GM18520 (cell line): ENCODE measurements around the gene ZNF90.
"Not testable (repeated sequence)": the region's sequence is repeated elsewhere in the genome, so short reads cannot be mapped to it uniquely, and the experiment has no call there.

Source experiments
- ATAC-seq: cut with Tn5 transposase; IDR thresholded peaks from one replicate; pipeline ENCODE4 v1.9.1; 2021; ENCODE audit not compliant: unreplicated experiment

Gene ZNF90

DNA sequence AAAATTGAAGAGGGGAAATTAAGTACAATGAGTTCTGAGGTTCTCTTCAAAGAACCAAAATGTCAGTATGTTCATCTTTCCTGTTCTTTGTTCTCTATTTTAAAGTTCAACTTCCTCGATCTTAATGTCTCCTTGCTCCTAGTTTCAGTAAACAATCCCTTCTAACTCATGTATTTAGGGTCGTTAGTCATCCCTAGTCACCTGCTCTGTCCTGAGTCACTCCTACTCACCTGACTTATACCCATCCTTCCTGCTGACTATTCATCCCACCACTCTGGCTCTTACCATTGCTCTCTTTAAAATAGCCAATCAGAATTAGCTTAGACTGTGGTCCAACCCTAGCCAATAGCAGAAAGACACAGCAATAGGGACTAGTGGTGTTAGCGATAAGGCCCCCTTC is 24.3 kb downstream of the ZNF90 start:
- ATAC-seq = no peak

DNA sequence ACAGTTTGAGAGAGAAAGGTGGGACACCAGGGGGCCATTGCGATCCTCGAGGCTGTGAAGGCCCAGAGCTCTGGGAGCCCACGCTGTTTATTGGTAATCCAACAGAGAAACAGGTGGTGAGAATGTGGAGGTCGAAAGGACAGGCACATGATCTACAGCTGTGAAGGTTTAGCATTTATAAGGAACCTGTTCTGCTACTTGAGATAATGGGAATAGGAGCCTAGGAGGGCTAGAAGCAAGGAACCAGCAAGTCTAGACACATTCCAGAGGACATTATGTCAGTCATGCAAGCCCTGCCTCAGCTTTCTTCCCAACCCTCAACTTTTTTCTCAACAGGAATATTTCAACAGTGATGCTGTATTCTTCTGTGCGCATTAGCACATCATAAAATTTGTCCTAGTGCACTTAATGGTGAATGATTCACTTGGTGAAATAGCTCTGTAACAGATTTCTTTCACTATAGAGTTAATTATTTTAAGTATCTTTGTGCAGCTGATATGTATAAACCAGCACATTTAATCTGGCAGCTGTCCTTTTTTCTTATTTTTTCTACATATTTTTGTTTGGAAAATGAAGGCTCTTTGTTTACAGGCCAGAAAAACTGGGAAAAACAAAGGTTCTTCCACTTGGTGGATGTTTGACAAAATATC is 25.4 kb downstream of the ZNF90 start:
- ATAC-seq = no peak

DNA sequence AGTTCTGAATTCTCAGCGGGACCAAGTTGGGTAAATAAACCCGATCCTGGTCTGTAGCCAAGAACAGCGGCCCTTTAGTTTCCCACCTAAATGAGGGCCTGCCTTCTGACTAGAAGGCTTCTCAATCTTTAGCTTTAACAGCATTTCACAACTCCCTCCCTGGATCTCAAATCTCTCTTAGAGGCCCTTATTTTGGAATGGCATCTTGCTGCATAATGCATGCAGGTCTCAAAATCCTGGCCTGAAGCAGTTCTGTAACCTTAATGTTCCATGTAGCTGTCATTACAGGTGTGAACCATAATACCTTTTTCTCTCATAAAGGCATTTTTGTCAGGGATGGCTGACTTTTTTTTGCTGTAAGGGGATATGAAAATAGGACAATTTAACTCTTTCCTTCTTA is 29.5 kb downstream of the ZNF90 start:
- no peak for ATAC-seq

DNA sequence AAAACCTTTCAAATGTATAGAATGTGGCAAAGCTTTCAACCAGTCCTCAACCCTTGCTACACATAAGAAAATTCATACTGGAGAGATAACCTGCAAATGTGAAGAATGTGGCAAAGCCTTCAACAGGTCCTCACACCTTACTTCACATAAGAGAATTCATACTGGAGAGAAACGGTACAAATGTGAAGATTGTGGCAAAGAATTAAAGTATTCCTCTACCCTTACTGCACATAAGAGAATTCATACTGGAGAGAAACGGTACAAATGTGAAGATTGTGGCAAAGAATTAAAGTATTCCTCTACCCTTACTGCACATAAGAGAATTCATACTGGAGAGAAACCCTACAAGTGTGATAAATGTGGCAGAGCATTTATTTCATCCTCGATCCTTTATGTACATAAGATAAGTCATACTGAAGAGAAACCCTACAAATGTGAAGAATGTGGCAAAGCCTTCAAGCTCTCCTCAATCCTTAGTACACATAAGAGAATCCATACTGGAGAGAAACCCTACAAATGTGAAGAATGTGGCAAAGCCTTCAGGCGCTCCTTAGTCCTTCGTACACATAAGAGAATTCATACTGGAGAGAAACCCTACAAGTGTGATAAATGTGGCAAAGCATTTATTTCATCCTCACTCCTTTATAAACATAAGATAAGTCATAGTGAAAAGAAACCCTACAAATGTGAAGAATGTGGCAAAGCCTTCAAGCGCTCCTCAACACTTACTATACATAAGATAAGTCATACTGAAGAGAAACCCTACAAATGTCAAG is 40.5 kb downstream of the ZNF90 start:
- not testable (repeated sequence) for ATAC-seq

DNA sequence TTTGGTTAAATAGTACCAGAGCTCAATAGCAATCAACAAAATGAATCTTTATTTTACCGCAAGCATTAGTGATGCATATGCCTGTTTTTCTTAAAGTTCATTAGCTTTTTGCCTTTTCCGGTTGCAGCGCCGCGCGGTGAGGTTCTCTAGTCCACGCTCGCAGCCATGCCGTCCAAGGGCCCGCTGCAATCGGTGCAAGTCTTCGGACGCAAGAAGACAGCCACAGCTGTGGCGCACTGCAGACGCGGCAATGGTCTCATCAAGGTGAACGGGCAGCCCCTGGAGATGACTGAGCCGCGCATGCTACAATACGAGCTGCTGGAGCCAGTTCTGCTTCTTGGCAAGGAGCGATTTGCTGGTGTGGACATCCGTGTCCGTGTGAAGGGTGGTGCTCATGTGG is 47.1 kb downstream of the ZNF90 start:
- ATAC-seq = no peak

DNA sequence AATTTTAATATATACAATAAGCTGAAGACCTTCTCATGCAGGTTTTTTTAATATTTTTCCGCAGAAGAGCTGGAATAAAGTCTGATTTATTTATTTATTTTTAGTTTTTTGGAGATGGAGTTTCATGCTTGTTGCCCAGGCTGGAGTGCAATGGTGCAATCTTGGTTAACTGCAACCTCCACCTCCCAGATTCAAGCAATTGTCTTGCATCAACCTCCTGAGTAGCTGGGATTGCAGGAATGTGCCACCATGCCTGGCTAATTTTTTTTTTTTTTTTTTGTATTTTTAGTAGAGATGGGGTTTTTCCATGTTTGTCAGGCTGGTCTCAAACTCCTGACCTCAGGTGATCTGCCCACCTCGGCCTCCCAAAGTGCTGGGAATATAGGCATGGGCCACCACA is 55.1 kb downstream of the ZNF90 start:
- ATAC-seq = not testable (repeated sequence)

DNA sequence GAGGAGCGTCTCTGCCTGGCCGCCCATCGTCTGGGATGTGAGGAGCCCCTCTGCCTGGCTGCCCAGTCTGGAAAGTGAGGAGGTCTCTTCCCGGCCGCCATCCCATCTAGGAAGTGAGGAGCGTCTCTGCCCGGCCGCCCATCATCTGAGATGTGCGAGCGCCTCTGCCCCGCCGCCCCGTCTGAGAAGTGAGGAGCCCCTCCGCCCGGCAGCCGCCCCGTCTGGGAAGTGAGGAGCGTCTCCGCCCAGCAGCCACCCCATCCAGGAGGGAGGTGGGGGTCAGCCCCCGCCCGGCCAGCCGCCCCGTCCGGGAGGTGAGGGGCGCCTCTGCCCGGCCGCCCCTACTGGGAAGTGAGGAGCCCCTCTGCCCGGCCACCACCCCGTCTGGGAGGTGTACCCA is 59.9 kb downstream of the ZNF90 start:
- not testable (repeated sequence) for ATAC-seq

DNA sequence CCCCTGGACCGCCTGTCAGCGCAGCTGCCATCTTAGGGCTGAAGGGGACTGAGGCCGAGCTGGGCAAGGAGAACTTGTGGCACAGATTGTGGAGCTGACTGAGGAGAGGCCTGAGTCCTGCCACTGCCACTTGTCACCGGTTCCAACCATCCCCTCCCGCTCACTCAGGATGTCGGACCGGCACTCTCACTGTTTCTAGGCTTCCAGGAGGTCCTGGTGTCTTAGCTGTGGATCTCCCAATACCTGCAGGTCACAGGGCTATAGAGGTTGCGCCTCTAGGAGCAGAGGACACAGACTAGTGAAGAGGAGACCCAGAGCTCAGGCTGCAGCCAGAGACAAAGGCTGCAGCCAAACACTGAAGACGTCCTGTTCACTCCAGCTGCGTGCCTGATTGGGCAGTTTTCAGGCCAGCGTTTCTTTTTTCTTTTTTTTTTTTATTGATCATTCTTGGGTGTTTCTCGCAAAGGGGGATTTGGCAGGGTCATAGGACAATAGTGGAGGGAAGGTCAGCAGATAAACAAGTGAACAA is 73.9 kb downstream of the ZNF90 start:
- no peak for ATAC-seq

DNA sequence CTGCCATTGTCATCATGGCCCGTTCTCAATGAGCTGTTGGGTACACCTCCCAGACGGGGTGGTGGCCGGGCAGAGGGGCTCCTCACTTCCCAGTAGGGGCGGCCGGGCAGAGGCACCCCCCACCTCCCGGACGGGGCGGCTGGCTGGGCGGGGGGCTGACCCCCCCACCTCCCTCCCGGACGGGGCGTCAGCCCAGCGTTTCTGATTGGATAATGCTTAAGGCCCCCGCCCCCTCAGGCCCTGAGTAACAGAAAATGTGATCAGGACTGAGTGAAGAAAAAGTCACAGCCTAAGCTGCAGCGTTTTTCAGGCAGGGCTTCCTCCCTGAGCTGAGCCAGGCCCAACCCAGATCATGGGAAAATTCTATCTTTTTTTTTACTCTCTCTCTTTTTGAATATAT is 74.7 kb downstream of the ZNF90 start:
- ATAC-seq = not testable (repeated sequence)

DNA sequence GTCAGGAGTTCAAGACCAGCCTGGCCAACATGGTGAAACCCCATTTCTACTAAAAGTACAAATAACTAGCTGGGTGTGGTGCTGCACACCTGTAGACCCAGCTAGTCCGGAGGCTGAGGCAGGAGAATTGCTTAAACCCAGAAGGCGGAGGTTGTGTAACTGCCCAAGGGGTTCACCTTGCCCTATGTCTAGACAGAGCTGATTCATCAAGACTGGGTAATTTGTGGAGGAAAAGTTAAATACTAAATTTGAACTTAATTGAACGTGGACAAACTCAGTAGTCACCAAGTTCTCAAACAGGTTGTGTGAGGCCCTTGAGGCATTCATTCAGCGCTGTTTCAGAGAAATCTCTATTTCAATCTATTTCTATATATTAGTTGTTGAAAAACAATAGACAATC is 75.5 kb downstream of the ZNF90 start:
- ATAC-seq = no peak

DNA sequence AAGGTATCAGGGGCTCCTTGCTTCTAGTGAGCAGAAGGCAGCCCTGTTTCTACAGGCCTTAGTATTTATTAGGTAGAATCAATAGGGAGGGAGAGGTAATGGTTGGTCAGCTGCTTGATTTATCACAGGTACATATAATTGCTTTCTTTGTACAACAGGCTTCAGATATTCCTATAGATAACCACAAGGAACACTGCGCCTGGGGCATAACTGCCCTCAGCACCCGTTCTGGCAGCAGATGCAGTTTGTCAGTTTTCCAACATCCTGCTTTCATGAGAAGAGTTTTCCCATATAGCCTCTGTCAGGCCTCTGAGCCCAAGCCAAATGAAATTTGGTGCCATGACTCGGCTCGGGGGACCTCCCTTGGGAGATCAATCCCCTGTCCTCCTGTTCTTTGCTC is 76.8 kb downstream of the ZNF90 start:
- no peak for ATAC-seq

DNA sequence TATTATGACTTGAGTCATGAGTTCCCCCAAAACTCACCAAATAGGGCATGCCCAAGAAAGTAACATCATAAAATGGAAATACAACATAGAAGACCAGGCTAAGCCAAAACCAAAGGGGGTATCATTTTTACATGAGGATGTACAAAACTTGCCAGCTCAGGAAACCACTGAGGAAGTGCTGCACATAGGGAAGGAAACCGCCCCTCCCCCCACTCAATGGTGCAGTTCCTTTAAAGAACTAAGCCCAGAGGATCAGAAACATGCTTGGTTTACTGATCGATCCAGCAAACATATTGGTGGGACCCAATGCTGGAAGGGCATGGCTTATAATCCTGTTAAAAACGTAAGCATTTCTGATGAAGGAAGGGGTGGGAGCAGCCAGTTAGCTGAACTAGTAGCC is 85.0 kb downstream of the ZNF90 start:
- ATAC-seq = no peak

DNA sequence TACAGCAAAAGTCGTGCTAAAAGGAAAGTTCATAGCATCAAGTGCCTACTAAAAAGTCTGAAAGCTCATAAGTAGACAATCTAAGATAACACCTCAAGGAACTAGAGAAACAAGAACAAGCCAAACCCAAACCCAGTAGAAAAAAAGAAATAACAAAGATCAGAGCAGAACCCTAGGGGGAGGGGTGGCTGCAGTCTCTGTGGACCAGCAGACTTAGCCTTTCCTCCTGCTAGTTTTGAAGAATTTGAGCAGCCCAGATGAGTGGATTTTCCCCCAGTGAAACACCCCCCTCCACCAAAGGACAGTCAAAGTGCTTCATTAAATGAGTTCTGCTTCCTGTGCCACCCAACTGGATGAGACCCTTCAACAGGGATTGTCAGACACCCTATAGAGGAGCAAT is 86.7 kb downstream of the ZNF90 start:
- no peak for ATAC-seq

DNA sequence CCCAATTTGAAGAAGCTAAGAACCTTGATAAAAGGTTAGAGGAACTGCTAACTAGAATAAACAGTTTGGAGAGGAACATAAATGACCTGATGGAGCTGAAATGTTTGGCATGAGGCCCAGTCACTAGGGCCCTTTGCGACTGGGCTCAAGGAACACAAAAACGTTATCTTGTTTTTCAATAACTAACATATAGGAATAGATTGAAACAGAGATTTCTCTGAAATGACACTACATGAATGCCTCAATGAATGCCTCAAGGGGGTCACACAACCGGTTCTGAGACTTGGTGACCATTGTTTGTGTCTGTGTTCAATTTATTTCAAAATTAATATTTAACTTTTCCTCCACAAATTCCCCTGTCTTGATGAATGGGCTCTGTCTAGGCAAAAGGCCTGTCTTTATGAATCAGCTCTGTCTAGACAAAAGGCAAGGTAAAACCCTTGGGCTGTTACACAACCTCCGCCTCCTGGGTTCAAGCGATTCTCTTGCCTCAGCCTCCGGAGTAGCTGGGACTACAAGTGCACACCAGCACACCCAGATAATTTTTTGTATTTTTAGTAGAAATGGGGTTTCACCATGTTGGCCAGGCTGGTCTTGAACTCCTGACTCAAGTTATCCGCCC is 88.3 kb downstream of the ZNF90 start:
- no peak for ATAC-seq

DNA sequence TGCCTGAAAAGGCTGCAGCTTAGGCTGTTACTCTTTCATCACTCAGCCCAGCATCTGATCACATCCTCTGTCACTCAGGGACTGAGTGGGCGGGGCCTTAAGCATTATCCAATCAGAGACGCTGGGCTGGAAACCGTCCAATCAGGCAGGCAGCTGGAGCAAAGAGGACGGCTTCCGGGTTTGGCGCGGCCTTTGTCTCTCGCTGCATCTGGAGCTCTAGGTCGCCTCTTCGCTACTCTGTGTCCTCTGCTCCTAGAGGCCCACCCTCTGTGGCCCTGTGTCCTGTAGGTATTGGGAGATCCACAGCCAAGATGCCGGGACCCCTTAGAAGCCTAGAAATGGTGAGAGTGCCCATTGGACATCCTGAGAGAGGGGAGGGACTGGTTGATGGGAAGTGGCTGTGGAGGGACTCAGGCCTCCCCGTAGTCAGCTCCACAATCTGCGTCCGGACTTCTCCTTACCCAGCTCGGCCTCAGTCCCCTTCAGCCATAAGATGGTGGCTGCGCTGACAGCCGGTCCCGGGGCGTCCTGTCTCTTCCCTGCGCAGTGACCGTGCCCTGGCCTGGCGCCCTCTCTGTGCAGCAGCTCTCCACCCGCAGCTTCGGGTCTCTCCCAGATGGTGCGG is 89.3 kb downstream of the ZNF90 start, which contains the start of gene ZNF486:
Gene ZNF486 (plus strand): TSS at position 195 of the 625 bp plus-strand sequence. CDS start 117 bp downstream, at position 312.
- ATAC-seq = no peak

DNA sequence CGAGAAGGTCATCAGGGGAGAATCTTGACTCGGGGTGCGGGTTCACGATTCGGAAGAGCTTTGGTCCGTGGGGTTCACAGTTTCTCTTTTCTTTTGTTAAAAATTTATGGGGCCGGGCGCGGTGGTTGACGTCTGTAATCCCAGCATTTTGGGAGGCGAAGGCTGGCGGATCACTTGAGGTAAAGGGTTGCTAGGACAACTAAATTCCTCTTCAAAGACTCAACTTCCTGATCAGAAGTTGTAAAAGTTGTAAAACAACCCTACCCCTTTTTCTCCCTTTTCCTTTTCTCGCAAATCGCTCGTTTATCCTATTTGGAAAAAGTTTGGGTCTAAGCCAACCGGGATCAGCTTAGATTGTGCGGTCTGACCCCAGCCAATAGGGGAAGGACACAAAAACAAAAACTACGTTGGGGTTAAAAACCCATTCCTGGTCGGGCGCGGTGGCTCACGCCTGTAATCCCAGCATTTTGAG is 89.9 kb downstream of the ZNF90 start:
- no peak for ATAC-seq
